Measurements from ENCODE around the gene PLCL1.

PLCL1 gene

GRCh38 chr2:197857476-197858107 is 53.2 kb downstream of the PLCL1 start:
- DNase-seq (ENCODE audit: low read depth) = no peak

- no peak for DNase-seq (ENCODE audit: low read depth)
Observed at GRCh38 chr2:197858607-197859140, 54.3 kb downstream of the PLCL1 start.

DNA sequence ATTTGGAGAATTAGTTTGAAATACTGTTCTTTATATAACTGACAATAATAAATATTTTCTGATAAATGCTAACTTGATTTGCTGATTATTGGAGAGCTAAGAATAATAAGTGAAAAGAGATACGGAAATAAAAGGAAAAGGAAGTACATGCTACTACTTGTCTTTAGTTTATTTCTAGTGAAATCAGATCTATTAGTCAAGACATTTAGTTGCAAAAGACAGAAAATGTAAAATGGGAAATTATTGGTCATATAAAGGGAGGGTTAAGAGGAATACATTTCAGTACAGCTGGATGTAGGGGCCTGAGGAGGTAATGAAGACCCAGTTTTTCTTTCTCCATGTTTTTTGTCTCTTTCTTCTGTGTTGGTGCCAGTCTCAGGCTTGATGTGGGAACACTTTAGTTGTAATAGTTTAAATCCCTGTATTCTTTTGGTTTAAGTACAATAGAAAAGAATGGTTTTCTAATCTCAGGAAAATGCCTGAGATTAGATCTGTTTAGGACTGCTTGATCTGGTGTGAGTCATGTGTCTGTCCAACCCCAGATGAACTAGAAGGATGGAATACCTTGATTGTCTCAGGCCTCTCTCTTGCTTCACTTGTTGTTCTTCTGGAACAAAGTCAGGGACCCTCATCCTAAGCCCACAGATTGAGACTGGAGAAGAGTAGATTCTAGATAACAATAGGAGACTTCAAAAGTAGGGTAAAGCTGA is 58.0 kb downstream of the PLCL1 start:
- no peak for DNase-seq (ENCODE audit: low read depth)

DNA sequence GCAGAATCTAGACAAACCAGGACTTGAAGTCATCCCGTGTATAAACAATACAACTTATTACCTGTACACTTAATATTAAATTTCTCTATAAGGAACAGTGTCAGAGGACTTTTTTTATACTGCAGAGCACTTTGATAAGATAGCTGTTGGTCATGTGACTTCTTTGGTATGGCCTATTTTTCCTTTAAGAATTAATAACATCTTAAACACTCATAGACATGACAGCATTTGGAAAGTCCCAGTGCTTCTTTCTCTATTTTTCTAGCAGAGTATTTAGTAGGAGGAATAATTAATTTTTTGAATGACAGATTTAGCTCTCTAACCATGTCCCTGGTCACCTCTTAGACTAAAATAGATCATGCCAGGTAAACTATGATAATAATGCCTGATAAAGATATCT is 59.4 kb downstream of the PLCL1 start:
- DNase-seq (ENCODE audit: low read depth) = no peak

GRCh38 chr2:197866455-197866854 is 62.1 kb downstream of the PLCL1 start:
- no peak for DNase-seq (ENCODE audit: low read depth)

- no peak for DNase-seq (ENCODE audit: low read depth)
Observed at GRCh38 chr2:197867033-197867432, 62.6 kb downstream of the PLCL1 start.

GRCh38 chr2:197867624-197868023 is 63.2 kb downstream of the PLCL1 start:
- DNase-seq (ENCODE audit: low read depth) = no peak

DNA sequence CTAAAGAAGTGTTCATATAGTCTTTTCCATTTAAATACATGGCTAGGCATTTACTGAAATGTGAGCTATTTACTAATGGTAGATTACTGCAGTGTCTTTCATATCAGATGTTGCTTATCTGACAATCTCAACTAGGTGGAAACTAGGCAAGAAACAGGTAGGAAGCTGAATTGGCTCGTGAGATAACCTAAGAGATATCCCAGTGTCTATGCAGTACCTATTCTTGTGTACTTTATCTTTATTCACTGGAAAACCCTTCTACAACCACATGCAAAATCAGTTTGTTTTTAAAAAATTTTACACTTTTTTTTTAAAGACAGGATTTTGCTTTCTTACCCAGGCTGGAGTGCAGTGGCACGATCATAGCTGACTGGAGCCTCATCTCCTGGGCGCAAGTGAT is 63.8 kb downstream of the PLCL1 start:
- no peak for DNase-seq (ENCODE audit: low read depth)

DNA sequence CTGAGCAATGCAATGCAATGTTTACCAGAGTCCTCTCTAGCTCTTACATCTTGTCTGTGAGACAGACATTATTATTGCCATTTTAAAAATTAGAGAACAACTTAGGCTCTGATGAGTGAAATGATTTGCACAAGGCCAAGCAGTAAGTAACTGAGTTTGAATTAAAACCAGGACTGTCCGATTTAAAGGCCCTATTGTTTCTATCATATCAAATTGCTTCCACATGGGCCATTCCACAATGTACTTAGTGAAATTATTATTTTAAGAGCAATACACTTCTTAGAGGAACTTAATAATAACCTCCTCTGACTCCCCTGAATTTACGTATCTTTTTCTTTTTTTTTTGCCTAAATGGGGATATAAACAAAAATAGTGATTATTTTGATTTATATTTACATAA is 64.6 kb downstream of the PLCL1 start:
- no peak for DNase-seq (ENCODE audit: low read depth)

DNA sequence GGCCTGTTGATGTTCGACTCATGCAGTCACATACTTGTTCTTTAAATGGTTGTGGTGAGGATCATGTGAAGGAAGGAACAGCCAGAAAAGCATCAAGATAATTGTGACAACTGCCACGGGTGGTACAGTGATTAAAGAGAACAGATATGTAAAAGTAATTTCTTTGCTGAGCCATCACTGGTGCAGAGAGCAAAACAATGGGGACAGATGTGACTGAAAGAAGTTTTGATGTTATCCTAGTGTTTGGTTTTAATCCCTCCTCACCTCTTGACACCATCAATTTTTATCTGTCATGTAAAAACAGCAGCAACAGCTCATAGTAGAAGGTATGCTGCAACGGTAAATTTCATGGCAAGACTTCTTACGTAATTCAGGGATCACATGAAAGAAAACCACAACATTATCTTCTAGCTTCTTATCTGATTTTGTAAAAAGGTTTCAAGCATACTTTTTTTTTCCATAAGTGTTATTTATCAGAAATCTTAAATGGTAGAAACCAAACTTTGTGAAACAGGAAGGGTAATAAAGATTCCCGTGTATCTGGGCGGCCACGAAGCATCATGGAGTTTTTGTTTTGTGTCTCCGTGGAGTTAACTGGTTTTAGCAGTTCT is 65.2 kb downstream of the PLCL1 start:
- DNase-seq (ENCODE audit: low read depth) = no peak

- DNase-seq (ENCODE audit: low read depth) = no peak
Observed at GRCh38 chr2:197870137-197870536, 65.7 kb downstream of the PLCL1 start.

GRCh38 chr2:197871780-197872456 is 67.5 kb downstream of the PLCL1 start:
- no peak for DNase-seq (ENCODE audit: low read depth)

GRCh38 chr2:197873293-197873701 is 68.9 kb downstream of the PLCL1 start:
- DNase-seq (ENCODE audit: low read depth) = no peak

GRCh38 chr2:197875763-197876162 is 71.4 kb downstream of the PLCL1 start:
- no peak for DNase-seq (ENCODE audit: low read depth)

GRCh38 chr2:197876524-197876923 is 72.1 kb downstream of the PLCL1 start:
- DNase-seq (ENCODE audit: low read depth) = no peak

DNA sequence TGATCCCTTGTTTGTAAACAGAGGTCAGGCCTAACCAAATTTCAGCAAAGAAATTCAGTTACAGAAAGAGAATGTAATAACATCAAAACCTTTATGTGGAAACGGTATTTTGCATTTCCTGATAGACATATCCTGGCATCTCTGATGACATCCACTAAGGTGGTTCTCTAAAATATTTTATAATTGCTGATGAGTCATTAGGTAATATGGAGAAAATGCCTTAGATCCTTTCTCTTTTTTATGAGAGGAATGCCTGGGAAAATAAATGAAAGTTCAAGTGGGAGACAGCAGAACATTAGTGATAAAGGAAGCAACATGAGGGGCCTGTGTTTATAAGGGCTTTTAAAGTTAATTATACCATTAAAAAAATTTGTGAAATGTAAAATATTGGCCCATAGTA is 72.6 kb downstream of the PLCL1 start:
- no peak for DNase-seq (ENCODE audit: low read depth)

GRCh38 chr2:197878792-197879191 is 74.4 kb downstream of the PLCL1 start:
- no peak for DNase-seq (ENCODE audit: low read depth)

- DNase-seq (ENCODE audit: low read depth) = no peak
Observed at GRCh38 chr2:197879812-197880408, 75.5 kb downstream of the PLCL1 start.

- DNase-seq (ENCODE audit: low read depth) = no peak
Observed at GRCh38 chr2:197883354-197884032, 79.1 kb downstream of the PLCL1 start.

DNA sequence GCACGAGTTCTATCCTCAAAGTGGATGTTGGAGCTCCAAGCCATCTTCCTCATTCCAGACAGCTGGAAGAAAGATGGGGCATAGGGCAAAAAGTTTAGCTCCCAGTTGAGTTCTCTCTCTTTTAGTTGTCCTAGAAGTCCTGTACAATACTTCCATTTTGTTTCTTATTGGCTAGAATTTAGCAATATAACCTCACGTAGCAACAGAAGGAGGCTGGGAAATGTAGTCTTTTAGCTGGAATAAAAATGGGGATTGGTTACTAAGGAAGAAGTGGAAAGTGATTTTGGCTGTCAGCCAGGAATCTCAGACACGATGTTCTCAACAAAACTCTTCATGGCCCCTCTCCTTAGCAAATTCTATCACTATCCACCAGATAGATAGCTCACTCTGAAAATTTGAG is 79.9 kb downstream of the PLCL1 start:
- no peak for DNase-seq (ENCODE audit: low read depth)

GRCh38 chr2:197885126-197885525 is 80.7 kb downstream of the PLCL1 start:
- no peak for DNase-seq (ENCODE audit: low read depth)

DNA sequence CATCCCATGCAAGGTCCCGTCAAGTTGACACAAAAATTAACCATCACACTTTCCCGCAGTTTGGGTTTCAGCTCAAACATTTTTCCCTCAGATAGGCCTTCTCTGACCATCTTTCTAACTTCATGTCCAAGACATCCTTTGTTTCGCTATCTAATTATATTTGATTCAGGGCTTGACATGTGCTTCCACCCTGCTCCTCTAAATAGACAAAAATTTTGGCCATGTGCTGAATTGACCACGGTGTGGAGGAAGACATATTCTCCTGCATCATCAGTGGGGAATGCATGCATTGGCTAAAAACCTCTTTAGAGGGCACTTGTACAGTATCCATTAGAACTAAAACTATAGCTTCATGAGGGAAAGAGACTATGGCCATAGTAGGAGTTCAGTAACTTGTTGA is 81.2 kb downstream of the PLCL1 start:
- no peak for DNase-seq (ENCODE audit: low read depth)

All from activated T-cell treated with anti-CD3 and anti-CD28 coated beads for 24 hours (primary cell).